A549 (cell line): Measurements from ENCODE around the gene CD300LF. TPM values are rescaled to one million over a fixed set of nuclear protein-coding genes. Genes with fewer than 3 reads are reported as not detected.

Source experiments
- ATAC-seq, 2 experiments: fragments of 200-7000 bp in 1 of 2; fragments of >200 bp in 1 of 2; cut with Nextera tagmentation in 1 of 2; cut with Tn5 transposase in 1 of 2; 3 replicates each; pipeline versions ENCODE4 v1.8.0 to v1.9.1; 2018 to 2020; ENCODE audit warnings: mild to moderate bottlenecking in 1 of 2, moderate library complexity in 1 of 2
- CTCF ChIA-PET: fragments of 300-600 bp; sonication (Branson Sonifier 250); formaldehyde crosslinking; extraction: SDS; loops from one replicate; lab custom pipeline; 2021; ENCODE audit warnings: antibody characterized with exemption, inconsistent platforms; lab: Yijun Ruan, JAX
- POLR2A ChIA-PET: fragments of 350-600 bp; formaldehyde crosslinking; extraction: SDS; loops from one replicate; lab custom pipeline; 2021; ENCODE audit warnings: antibody characterized with exemption, inconsistent platforms; lab: Yijun Ruan, JAX
- DNase-seq, 2 experiments: peaks; one replicate each; pipeline versions ENCODE4 v3.0.0 to v3.0.0-alpha.2; 2011 to 2016; ENCODE audit warnings: low read depth in 1 of 2, low spot score in 1 of 2
- FAIRE-seq: peaks from 2 replicates; lab custom pipeline; 2011; peaks lifted over from hg19 to GRCh38; lab: Jason Lieb, UNC
- H3K27ac ChIP-seq, 2 experiments: fragments of >200 bp; sonication (Bioruptor Twin); formaldehyde crosslinking; 3 replicates each; pipeline ENCODE4 v1.5.1; 2016 to 2017
- H3K4me1 ChIP-seq: fragments of >200 bp; sonication (Bioruptor Twin); formaldehyde crosslinking; 3 replicates; pipeline ENCODE4 v1.6.1; 2016
- H3K4me2 ChIP-seq: fragments of >200 bp; sonication (Bioruptor Twin); formaldehyde crosslinking; 3 replicates; pipeline ENCODE4 v1.6.1; 2016
- H3K4me3 ChIP-seq: fragments of >200 bp; sonication (Bioruptor Twin); formaldehyde crosslinking; 3 replicates; pipeline ENCODE4 v1.5.1; 2016
- H3K9me3 ChIP-seq: fragments of >200 bp; sonication (Bioruptor Twin); formaldehyde crosslinking; 3 replicates; pipeline ENCODE4 v1.6.1; 2016
- BHLHE40 ChIP-seq: IDR thresholded peaks from 2 replicates; pipeline ENCODE4 v1.6.1; 2012; ENCODE audit warnings: low read depth, low read length, inconsistent platforms
- CBX2 ChIP-seq: fragments of 200-600 bp; sonication (generic); IDR thresholded peaks from 2 replicates; pipeline ENCODE4 v1.6.1; 2016; ENCODE audit warnings: low read depth, mild to moderate bottlenecking, borderline replicate concordance
- CBX8 ChIP-seq: fragments of 200-600 bp; sonication (generic); IDR thresholded peaks from 2 replicates; pipeline ENCODE4 v1.6.1; 2016
- CEBPB ChIP-seq, 2 experiments: fragments of >200 bp in 1 of 2; sonication (Bioruptor Twin) in 1 of 2; formaldehyde crosslinking in 1 of 2; IDR thresholded peaks; 2 replicates each; pipeline ENCODE4 v1.6.1; 2012 to 2016
- CHD4 ChIP-seq: fragments of 200-600 bp; sonication (generic); IDR thresholded peaks from 2 replicates; pipeline ENCODE4 v1.6.1; 2016; ENCODE audit warnings: antibody characterized with exemption, mild to moderate bottlenecking, borderline replicate concordance
- EHF ChIP-seq: fragments of 250-450 bp; sonication (Bioruptor Pico); IDR thresholded peaks from 2 replicates; pipeline ENCODE4 v1.5.0; 2020; ENCODE audit warnings: mild to moderate bottlenecking
- FOSB ChIP-seq: fragments of 250-450 bp; sonication (Bioruptor Pico); IDR thresholded peaks from 2 replicates; pipeline ENCODE4 v1.5.0; 2020; ENCODE audit warnings: mild to moderate bottlenecking, moderate library complexity
- FOSL2 ChIP-seq, 2 experiments: fragments of 450-650 bp in 1 of 2; fragments of >200 bp in 1 of 2; sonication (Bioruptor Twin) in 1 of 2; formaldehyde crosslinking; IDR thresholded peaks; 2 replicates each; pipeline versions ENCODE4 v1.5.0 to v1.6.1; 2016 to 2020; ENCODE audit warnings: mild to moderate bottlenecking in 1 of 2, moderate library complexity in 1 of 2
- GATA3 ChIP-seq: IDR thresholded peaks from 2 replicates; pipeline ENCODE4 v1.6.1; 2012; ENCODE audit warnings: borderline replicate concordance
- HDAC2 ChIP-seq: fragments of 200-600 bp; sonication (generic); IDR thresholded peaks from 2 replicates; pipeline ENCODE4 v1.6.1; 2016
- HEYL ChIP-seq: fragments of 250-450 bp; sonication (Bioruptor Pico); IDR thresholded peaks from 2 replicates; pipeline ENCODE4 v1.8.0; 2021; ENCODE audit warnings: mild to moderate bottlenecking, moderate library complexity
- HOXA7 ChIP-seq: fragments of 250-450 bp; sonication (Bioruptor Pico); IDR thresholded peaks from 2 replicates; pipeline ENCODE4 v1.5.0; 2020; ENCODE audit warnings: mild to moderate bottlenecking, moderate library complexity
- HOXB13 ChIP-seq: fragments of 250-450 bp; sonication (Bioruptor Pico); IDR thresholded peaks from 2 replicates; pipeline ENCODE4 v1.5.0; 2020; ENCODE audit warnings: low read depth, mild to moderate bottlenecking, moderate library complexity
- KDM1A ChIP-seq: fragments of 200-600 bp; sonication (generic); IDR thresholded peaks from 2 replicates; pipeline ENCODE4 v1.6.1; 2016; ENCODE audit warnings: low read depth, mild to moderate bottlenecking
- KDM5A ChIP-seq: fragments of 200-600 bp; sonication (generic); IDR thresholded peaks from 2 replicates; pipeline ENCODE4 v1.6.1; 2016; ENCODE audit warnings: antibody characterized with exemption, mild to moderate bottlenecking
- MAFK ChIP-seq: fragments of 450-650 bp; IDR thresholded peaks from 2 replicates; pipeline ENCODE4 v1.6.1; 2014; ENCODE audit not compliant: partially characterized antibody
- MAZ ChIP-seq: fragments of 150-350 bp; IDR thresholded peaks from 2 replicates; pipeline ENCODE4 v1.6.1; 2014; ENCODE audit warnings: antibody characterized with exemption, low read depth, low read length, borderline replicate concordance
- MYC ChIP-seq: IDR thresholded peaks from 2 replicates; pipeline ENCODE4 v1.6.1; 2012; ENCODE audit warnings: mild to moderate bottlenecking, inconsistent platforms, low read length, improper control_type of control experiment, borderline replicate concordance
- NPAS2 ChIP-seq: fragments of 250-450 bp; sonication (Bioruptor Pico); IDR thresholded peaks from 2 replicates; pipeline ENCODE4 v1.8.0; 2022; ENCODE audit warnings: mild to moderate bottlenecking, moderate library complexity, borderline replicate concordance
- NR3C1 ChIP-seq: fragments of >200 bp; sonication (Bioruptor Twin); formaldehyde crosslinking; IDR thresholded peaks from 3 replicates; pipeline ENCODE4 v1.6.1; 2017
- RAD21 ChIP-seq, 2 experiments: fragments of >200 bp in 1 of 2; sonication (Bioruptor Twin) in 1 of 2; formaldehyde crosslinking in 1 of 2; IDR thresholded peaks in 1 of 2; conservative IDR thresholded peaks in 1 of 2; 2 replicates in 1 of 2; 3 replicates in 1 of 2; pipeline ENCODE4 v1.6.1; 2012 to 2018; ENCODE audit warnings: inconsistent platforms in 1 of 2
- RARB ChIP-seq: fragments of 250-450 bp; sonication (Bioruptor Pico); IDR thresholded peaks from 2 replicates; pipeline ENCODE4 v1.8.0; 2021; ENCODE audit warnings: mild to moderate bottlenecking, moderate library complexity
- RCOR1 ChIP-seq: fragments of 150-350 bp; IDR thresholded peaks from 2 replicates; pipeline ENCODE4 v1.6.1; 2014; ENCODE audit warnings: antibody characterized with exemption, low read length, low read depth
- SREBF2 ChIP-seq: fragments of 450-650 bp; IDR thresholded peaks from 2 replicates; pipeline ENCODE4 v1.6.1; 2014; ENCODE audit warnings: mild to moderate bottlenecking, moderate library complexity
- TP53 ChIP-seq: fragments of 250-450 bp; sonication (Bioruptor Pico); IDR thresholded peaks from 2 replicates; pipeline ENCODE4 v1.5.0; 2021; ENCODE audit warnings: mild to moderate bottlenecking, moderate library complexity
- ZFP36 ChIP-seq: fragments of 450-650 bp; IDR thresholded peaks from 2 replicates; pipeline ENCODE4 v1.6.1; 2014; ENCODE audit warnings: borderline replicate concordance; ENCODE audit not compliant: partially characterized antibody
- WGBS: methylation state at CpG from one replicate; pipeline ENCODE4 v1.1.6; 2017; ENCODE audit errors: missing lambda C conversion rate; 5-methylcytosine and 5-hydroxymethylcytosine counted together
- polyA plus RNA-seq, 4 experiments: library from polyadenylated mRNA; depleted of rRNA in 3 of 4; stranded (reverse); fragments of >200 nt; fragmentation: RNase III in 1 of 4; extraction: RNeasy Plus Mini Kit Qiagen cat#74134 plus additional on column Dnase treatment in 1 of 4; gene quantifications; 2 replicates in 3 of 4; 3 replicates in 1 of 4; pipeline ENCODE4 v1.2.3, GENCODE V29; 2011 to 2017
- TF ChIP-seq, protein P1 (sequence below): IDR thresholded peaks from 2 replicates; pipeline ENCODE4 v1.6.1; 2012; ENCODE audit warnings: low read depth, borderline replicate concordance
- TF ChIP-seq, protein P2 (sequence below): IDR thresholded peaks from 2 replicates; pipeline ENCODE4 v1.6.1; 2012
- TF ChIP-seq, protein P3 (sequence below): fragments of >200 bp; sonication (Bioruptor Twin); formaldehyde crosslinking; IDR thresholded peaks from 3 replicates; pipeline ENCODE4 v1.6.1; 2016
- TF ChIP-seq, protein P4 (sequence below): fragments of >200 bp; sonication (Bioruptor Twin); formaldehyde crosslinking; IDR thresholded peaks from 2 replicates; pipeline ENCODE4 v1.6.1; 2016

Gene CD300LF
- polyA plus RNA-seq, 2 of the 4 experiments (the other 2 are of a cell fraction), result not detected

DNA sequence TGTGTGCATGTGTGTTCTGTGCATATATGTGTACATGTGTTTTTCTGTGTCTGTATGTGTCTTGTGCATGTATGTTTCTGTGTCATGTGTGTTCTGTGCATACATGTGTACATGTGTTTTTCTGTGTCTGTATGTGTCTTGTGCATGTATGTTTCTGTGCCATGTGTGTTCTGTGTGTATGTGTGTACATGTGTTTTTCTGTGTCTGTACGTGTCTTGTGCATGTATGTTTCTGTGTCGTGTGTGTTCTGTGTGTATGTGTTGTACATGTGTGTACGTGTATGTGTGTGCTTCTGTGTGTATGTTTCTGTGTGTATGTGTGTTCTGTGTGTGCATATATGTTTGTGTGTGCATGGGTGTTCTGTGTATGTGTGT is 16.0 kb upstream of the CD300LF start (continued):
- no peak for TF ChIP-seq TP53 (CRISPR knock-in tag)
- TF ChIP-seq, all 56 proteins: peak for 0

DNA sequence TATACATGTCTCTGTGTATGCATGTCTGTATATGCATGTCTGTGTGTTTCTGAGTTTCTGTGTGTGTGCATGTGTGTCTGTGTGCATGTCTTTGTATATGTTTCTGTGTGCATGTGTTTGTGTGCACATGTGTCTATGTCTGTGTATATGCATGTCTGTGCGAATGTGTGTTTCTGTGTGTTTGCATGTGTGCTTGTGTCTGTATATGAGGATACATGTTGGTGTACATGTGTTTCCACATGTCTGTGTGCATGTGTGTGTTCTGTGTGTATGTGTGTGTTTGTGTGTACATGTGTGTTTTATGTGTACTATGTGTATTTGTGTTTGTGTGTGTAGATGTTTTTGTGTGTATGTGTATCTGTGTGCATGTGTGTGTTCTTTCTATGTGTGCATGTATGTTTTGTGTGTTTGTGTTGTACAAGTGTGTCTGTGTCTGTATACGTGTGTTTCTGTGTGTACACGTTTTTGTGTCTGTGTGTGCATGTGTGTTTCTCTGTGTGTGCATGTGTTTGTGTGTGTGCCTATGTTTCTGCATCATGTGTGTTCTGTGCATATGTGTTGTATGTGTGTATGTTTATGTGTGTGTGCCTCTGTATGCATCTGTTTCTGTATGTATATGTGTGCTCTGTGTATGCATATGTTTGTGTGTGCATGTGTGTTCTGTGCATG is 15.4 kb upstream of the CD300LF start:
- H3K4me1 ChIP-seq, result no peaks in the 10 kb centered on the region
- DNase-seq (no peak), ATAC-seq (no peak), FAIRE-seq (peak; percentile 36)
- H3K4me2 ChIP-seq, result no peak overlapping the region
- WGBS, result 47% methylated on average over 3 of the region's 3 CpGs
- ChIA-PET POLR2A (no interaction called here), CTCF (no interaction called here)
- no peak overlapping the region for H3K4me3 ChIP-seq
- H3K27ac ChIP-seq, result no peak overlapping the region
- H3K9me3 ChIP-seq, result peaks cover 7% of the 10 kb centered on the region
- no peak for TF ChIP-seq TP53 (CRISPR knock-in tag)
- no peak for TF ChIP-seq HOXB13
- TF ChIP-seq RAD21 (conservative IDR thresholded peaks at IDR 0.05 in 1 of 2, IDR thresholded peaks at IDR 0.05 in 1 of 2), result no peak
- no peak for TF ChIP-seq HOXA7 (CRISPR knock-in tag)
- no peak for TF ChIP-seq BHLHE40
- TF ChIP-seq, protein P1, sequence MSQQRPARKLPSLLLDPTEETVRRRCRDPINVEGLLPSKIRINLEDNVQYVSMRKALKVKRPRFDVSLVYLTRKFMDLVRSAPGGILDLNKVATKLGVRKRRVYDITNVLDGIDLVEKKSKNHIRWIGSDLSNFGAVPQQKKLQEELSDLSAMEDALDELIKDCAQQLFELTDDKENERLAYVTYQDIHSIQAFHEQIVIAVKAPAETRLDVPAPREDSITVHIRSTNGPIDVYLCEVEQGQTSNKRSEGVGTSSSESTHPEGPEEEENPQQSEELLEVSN, result no peak
- TF ChIP-seq RCOR1, result no peak
- no peak for TF ChIP-seq FOSL2 (IDR thresholded peaks at IDR 0.05)
- no peak for TF ChIP-seq FOSL2 (CRISPR knock-in tag; IDR thresholded peaks at IDR 0.05)
- TF ChIP-seq, protein P2, sequence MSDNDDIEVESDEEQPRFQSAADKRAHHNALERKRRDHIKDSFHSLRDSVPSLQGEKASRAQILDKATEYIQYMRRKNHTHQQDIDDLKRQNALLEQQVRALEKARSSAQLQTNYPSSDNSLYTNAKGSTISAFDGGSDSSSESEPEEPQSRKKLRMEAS, result no peak
- no peak for TF ChIP-seq RARB (CRISPR knock-in tag)
- TF ChIP-seq, protein P3, sequence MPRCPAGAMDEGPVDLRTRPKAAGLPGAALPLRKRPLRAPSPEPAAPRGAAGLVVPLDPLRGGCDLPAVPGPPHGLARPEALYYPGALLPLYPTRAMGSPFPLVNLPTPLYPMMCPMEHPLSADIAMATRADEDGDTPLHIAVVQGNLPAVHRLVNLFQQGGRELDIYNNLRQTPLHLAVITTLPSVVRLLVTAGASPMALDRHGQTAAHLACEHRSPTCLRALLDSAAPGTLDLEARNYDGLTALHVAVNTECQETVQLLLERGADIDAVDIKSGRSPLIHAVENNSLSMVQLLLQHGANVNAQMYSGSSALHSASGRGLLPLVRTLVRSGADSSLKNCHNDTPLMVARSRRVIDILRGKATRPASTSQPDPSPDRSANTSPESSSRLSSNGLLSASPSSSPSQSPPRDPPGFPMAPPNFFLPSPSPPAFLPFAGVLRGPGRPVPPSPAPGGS, result no peak
- no peak for TF ChIP-seq CEBPB (IDR thresholded peaks at IDR 0.05)
- no peak for TF ChIP-seq ZFP36
- no peak for TF ChIP-seq MAFK

DNA sequence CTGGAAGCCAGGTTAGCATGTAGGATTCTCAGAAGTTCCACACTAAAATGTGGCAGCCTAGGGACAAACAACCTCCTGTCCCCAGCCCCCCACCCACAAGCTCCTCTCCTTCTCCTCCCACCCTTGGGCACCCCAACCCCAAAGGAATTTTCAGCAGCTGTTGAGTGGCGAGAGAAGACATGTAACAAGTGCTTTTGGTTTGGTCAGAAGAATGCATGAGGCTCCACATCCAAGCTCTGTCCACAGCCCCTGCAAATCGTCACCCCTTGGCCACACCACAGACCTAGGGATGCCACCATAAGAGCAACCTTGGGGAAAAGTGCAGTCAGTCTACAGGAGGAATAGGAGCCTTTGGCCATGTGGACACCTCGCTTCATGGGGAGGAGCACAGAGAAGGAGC is 12.4 kb upstream of the CD300LF start:
- FAIRE-seq (no peak), DNase-seq (no peak), ATAC-seq (no peak)
- TF ChIP-seq CBX2, result no peak
- no peak for TF ChIP-seq EHF (CRISPR knock-in tag)
- TF ChIP-seq HEYL, result no peak
- no peak for TF ChIP-seq CBX8
- no peak for TF ChIP-seq MYC
- no peak for TF ChIP-seq KDM5A
- no peak for TF ChIP-seq NR3C1
- TF ChIP-seq, protein P4, sequence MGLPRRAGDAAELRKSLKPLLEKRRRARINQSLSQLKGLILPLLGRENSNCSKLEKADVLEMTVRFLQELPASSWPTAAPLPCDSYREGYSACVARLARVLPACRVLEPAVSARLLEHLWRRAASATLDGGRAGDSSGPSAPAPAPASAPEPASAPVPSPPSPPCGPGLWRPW, result no peak
- no peak for TF ChIP-seq KDM1A
- TF ChIP-seq FOSL2 (IDR thresholded peaks at IDR 0.05), result no peak
- TF ChIP-seq FOSL2 (CRISPR knock-in tag; IDR thresholded peaks at IDR 0.05), result no peak
- no peak for TF ChIP-seq HDAC2
- no peak for TF ChIP-seq SREBF2
- no peak for TF ChIP-seq ZFP36
- TF ChIP-seq MAZ, result no peak
- TF ChIP-seq NPAS2, result no peak
- no peak for TF ChIP-seq GATA3
- no peak for TF ChIP-seq FOSB (CRISPR knock-in tag)
- no peak for TF ChIP-seq CHD4
- WGBS, result 26% methylated on average over 3 of the region's 3 CpGs
- H3K9me3 ChIP-seq, result peaks cover 7% of the 10 kb centered on the region
- CTCF ChIA-PET, result interaction anchor here (0.6 to 5.5 kb wide), 6 partner anchors 10 to 279 kb away, joined by 3 to 48 read pairs (median 8); partner anchors contain the start of genes CD300H and RAB37
- H3K27ac ChIP-seq, result no peak overlapping the region
- no peak overlapping the region for H3K4me2 ChIP-seq
- POLR2A ChIA-PET, result no interaction called here
- H3K4me3 ChIP-seq, result no peak overlapping the region
- no peaks in the 10 kb centered on the region for H3K4me1 ChIP-seq
